Keratinocyte (primary cell): ENCODE data around the gene AVL9. TPM values are rescaled to one million over a fixed set of nuclear protein-coding genes. Genes with fewer than 3 reads are reported as not detected.

Experiments used
- DNase-seq: peaks from one replicate; pipeline ENCODE4 v3.0.0-alpha.2; 2011; ENCODE audit warnings: low read depth, missing footprints, low spot score
- FAIRE-seq: peaks from 2 replicates; lab custom pipeline; 2011; peaks lifted over from hg19 to GRCh38; lab: Jason Lieb, UNC
- H2AFZ ChIP-seq: 2 replicates; pipeline ENCODE4 v1.6.0; 2012; ENCODE audit warnings: low read length, control low read depth, inconsistent platforms; ENCODE audit not compliant: control insufficient read depth
- H3K27ac ChIP-seq: 2 replicates; pipeline ENCODE4 v1.5.1; 2011; ENCODE audit warnings: low read length; ENCODE audit not compliant: control insufficient read depth, insufficient read depth
- H3K27me3 ChIP-seq: 3 replicates; pipeline ENCODE4 v1.6.0; 2011; ENCODE audit warnings: low read length; ENCODE audit not compliant: control insufficient read depth, insufficient read depth; ENCODE audit errors: extremely low read depth
- H3K36me3 ChIP-seq, 2 experiments: 2 replicates in 1 of 2; 3 replicates in 1 of 2; pipeline ENCODE4 v1.5.1; 2011; ENCODE audit warnings: low read length in 2 of 2, mild to moderate bottlenecking in 1 of 2; ENCODE audit not compliant: control insufficient read depth in 2 of 2, insufficient read depth in 2 of 2; ENCODE audit errors: extremely low read depth in 1 of 2
- H3K4me1 ChIP-seq: 3 replicates; pipeline ENCODE4 v1.5.1; 2011; ENCODE audit warnings: low read length; ENCODE audit not compliant: control insufficient read depth, insufficient read depth; ENCODE audit errors: extremely low read depth
- H3K4me2 ChIP-seq: 3 replicates; pipeline ENCODE4 v1.6.0; 2011; ENCODE audit warnings: low read depth, low read length; ENCODE audit not compliant: control insufficient read depth, insufficient read depth; ENCODE audit errors: extremely low read depth
- H3K4me3 ChIP-seq, 3 experiments: fragments of 200-600 bp in 1 of 3; sonication (generic) in 1 of 3; 2 replicates in 2 of 3; 3 replicates in 1 of 3; pipeline ENCODE4 v1.5.1; 2011 to 2016; ENCODE audit warnings: low read length in 3 of 3, mild to moderate bottlenecking in 3 of 3, control low read depth in 2 of 3, inconsistent platforms in 1 of 3, low read depth in 1 of 3, mixed read lengths in 1 of 3, mixed run types in 1 of 3, moderate library complexity in 1 of 3; ENCODE audit not compliant: control insufficient read depth in 2 of 3, insufficient read depth in 2 of 3; ENCODE audit errors: extremely low read depth in 1 of 3
- H3K79me2 ChIP-seq: 2 replicates; pipeline ENCODE4 v1.6.0; 2012; ENCODE audit warnings: low read length; ENCODE audit not compliant: control insufficient read depth, insufficient read depth
- H3K9ac ChIP-seq: 3 replicates; pipeline ENCODE4 v1.6.0; 2011; ENCODE audit warnings: low read length; ENCODE audit not compliant: control insufficient read depth, insufficient read depth; ENCODE audit errors: extremely low read depth
- H3K9me1 ChIP-seq: 3 replicates; pipeline ENCODE4 v1.6.0; 2011; ENCODE audit warnings: low read length; ENCODE audit not compliant: control insufficient read depth, insufficient read depth; ENCODE audit errors: extremely low read depth
- H3K9me3 ChIP-seq: 2 replicates; pipeline ENCODE4 v1.5.1; 2012; ENCODE audit warnings: low read depth, low read length; ENCODE audit not compliant: control insufficient read depth
- H4K20me1 ChIP-seq: 3 replicates; pipeline ENCODE4 v1.6.0; 2011; ENCODE audit warnings: low read length; ENCODE audit not compliant: control insufficient read depth, insufficient read depth; ENCODE audit errors: extremely low read depth
- EZH2 ChIP-seq: IDR thresholded peaks from one replicate; pipeline ENCODE4 v1.6.1; 2012; ENCODE audit warnings: inconsistent platforms, mild to moderate bottlenecking, low read length, moderate library complexity
- dilution Hi-C: fragments of 300-500 bp; cut with MboI; formaldehyde crosslinking; loops from one replicate; pipeline ENCODE4 v1.7.0; 2020; ENCODE audit warnings: low sequenced_read_pairs; ENCODE audit not compliant: extremely low pct_ligation_motif_present
- polyA plus RNA-seq, 5 experiments: library from polyadenylated mRNA; depleted of rRNA in 3 of 5; stranded (reverse) in 3 of 5; stranded (forward) in 1 of 5; unstranded in 1 of 5; fragments of >200 nt; gene quantifications; 1 replicate in 1 of 5; 2 replicates in 3 of 5; 3 replicates in 1 of 5; pipeline versions ENCODE4 v1.2.1 to v1.2.3, GENCODE V29; 2011 to 2012; ENCODE audit warnings: missing spikeins in 2 of 5, low read depth in 1 of 5, low replicate concordance in 1 of 5
- TF ChIP-seq, protein P1 (sequence below), 3 experiments: IDR thresholded peaks in 1 of 3; conservative IDR thresholded peaks in 1 of 3; optimal IDR thresholded peaks in 1 of 3; 2 replicates in 2 of 3; 3 replicates in 1 of 3; pipeline versions ENCODE3 to v1.5.1; 2011; ENCODE audit warnings: low read length in 3 of 3, mild to moderate bottlenecking in 3 of 3, moderate library complexity in 2 of 3, control low read depth in 1 of 3, inconsistent platforms in 1 of 3; ENCODE audit not compliant: insufficient read depth in 2 of 3; ENCODE audit errors: extremely low read depth in 1 of 3

The AVL9 gene
- polyA plus RNA-seq, 1 donor (not counting 4 experiments of a cell fraction or from before 2014, with no cell fraction given): 22.2 TPM

DNA sequence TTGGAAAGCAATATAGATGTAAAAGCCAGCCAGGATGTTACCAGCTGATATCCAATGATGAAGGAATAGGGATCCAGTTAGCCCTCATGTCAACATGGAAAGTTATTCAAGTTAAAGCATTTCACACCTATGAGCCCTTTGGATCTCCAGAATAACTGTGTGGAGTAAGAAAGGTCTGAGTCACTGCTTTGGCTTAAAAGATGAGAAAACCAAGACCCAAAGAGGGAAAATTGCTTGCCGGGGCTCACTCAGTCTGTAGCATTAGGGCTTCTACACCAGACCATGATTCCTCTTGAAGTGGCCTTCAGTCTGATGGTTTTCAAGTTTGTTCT is 17.7 kb upstream of the AVL9 start:
- FAIRE-seq (no peak), DNase-seq (no peak)
- Histone ChIP-seq H2AFZ (peak overlapping the region; percentile 43), H4K20me1 (no peaks in the 10 kb centered on the region), H3K9me1 (no peaks in the 10 kb centered on the region), H3K9me3 (no peaks in the 10 kb centered on the region), H3K27me3 (no peaks in the 10 kb centered on the region), H3K4me3 (peak overlapping the region in 1 of 3 experiments; percentile 26), H3K4me2 (peak overlapping the region; percentile 65), H3K36me3 (no peaks in the 10 kb centered on the region), H3K27ac (peak overlapping the region; percentile 84), H3K79me2 (no peaks in the 10 kb centered on the region), H3K4me1 (peaks cover 38% of the 10 kb centered on the region), H3K9ac (peak overlapping the region; percentile 55)
- TF ChIP-seq, protein P1, sequence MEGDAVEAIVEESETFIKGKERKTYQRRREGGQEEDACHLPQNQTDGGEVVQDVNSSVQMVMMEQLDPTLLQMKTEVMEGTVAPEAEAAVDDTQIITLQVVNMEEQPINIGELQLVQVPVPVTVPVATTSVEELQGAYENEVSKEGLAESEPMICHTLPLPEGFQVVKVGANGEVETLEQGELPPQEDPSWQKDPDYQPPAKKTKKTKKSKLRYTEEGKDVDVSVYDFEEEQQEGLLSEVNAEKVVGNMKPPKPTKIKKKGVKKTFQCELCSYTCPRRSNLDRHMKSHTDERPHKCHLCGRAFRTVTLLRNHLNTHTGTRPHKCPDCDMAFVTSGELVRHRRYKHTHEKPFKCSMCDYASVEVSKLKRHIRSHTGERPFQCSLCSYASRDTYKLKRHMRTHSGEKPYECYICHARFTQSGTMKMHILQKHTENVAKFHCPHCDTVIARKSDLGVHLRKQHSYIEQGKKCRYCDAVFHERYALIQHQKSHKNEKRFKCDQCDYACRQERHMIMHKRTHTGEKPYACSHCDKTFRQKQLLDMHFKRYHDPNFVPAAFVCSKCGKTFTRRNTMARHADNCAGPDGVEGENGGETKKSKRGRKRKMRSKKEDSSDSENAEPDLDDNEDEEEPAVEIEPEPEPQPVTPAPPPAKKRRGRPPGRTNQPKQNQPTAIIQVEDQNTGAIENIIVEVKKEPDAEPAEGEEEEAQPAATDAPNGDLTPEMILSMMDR (optimal IDR thresholded peaks at IDR 0.05 in 1 of 3, IDR thresholded peaks at IDR 0.05 in 1 of 3, conservative IDR thresholded peaks at IDR 0.05 in 1 of 3; ENCODE audit: extremely low read depth in 1 of 3, insufficient read depth in 2 of 3, low read length in 3 of 3): no peak
- no peak for TF ChIP-seq EZH2
- dilution Hi-C loops: no loop called here

DNA sequence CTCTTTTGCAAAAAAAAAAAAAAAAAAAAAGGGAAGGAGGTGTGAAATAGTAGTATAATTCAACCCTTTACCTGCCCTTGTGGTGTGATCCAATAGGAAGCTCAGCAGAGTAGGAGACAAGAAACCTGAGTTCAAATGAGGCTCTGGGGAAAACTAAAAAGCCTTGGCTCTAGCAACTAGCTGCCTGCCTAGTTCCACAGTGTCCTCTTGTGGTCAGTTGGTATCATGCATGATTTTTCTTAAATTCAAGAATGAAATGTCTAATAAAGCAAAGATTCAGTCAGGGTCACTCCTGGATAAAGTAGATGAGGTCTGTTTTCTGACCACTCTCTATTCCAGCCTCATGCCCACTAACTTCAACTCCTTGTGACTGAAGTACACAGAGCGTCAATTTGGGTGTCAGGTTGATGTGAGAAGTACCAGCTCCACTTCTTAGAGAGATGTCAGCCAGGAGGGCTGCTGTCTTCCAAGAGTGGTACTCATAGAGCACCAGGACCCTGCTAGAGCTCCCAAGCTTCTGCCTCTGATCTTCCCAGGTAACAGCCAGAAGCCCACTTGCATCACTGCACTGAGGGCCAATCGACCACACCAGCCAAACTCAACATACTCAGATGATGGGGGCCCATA is 15.6 kb upstream of the AVL9 start:
- Histone ChIP-seq H4K20me1 (no peaks in the 10 kb centered on the region), H3K79me2 (no peaks in the 10 kb centered on the region), H3K9ac (no peak overlapping the region), H3K9me1 (no peaks in the 10 kb centered on the region), H3K27ac (no peak overlapping the region), H3K27me3 (no peaks in the 10 kb centered on the region), H3K36me3 (no peaks in the 10 kb centered on the region), H3K4me2 (no peak overlapping the region), H3K4me3 (no peak overlapping the region), H2AFZ (no peak overlapping the region), H3K4me1 (peaks cover 34% of the 10 kb centered on the region), H3K9me3 (no peaks in the 10 kb centered on the region)
- dilution Hi-C loops: no loop called here
- TF ChIP-seq EZH2: no peak
- TF ChIP-seq, protein P1 (optimal IDR thresholded peaks at IDR 0.05 in 1 of 3, IDR thresholded peaks at IDR 0.05 in 1 of 3, conservative IDR thresholded peaks at IDR 0.05 in 1 of 3; ENCODE audit: extremely low read depth in 1 of 3, insufficient read depth in 2 of 3, low read length in 3 of 3): peak; percentile 76 to 96 (median 91)
- peak; percentile 90 for FAIRE-seq
- DNase-seq: no peak
